HG03565 (cell line): ENCODE measurements around the gene TSPEAR.
"Not testable (repeated sequence)": the region's sequence is repeated elsewhere in the genome, so short reads cannot be mapped to it uniquely, and the experiment has no call there.

Source experiments
- ATAC-seq: cut with Tn5 transposase; IDR thresholded peaks from one replicate; pipeline ENCODE4 v1.9.1; 2021; ENCODE audit warnings: mild to moderate bottlenecking, moderate library complexity; ENCODE audit not compliant: unreplicated experiment

Gene TSPEAR

DNA sequence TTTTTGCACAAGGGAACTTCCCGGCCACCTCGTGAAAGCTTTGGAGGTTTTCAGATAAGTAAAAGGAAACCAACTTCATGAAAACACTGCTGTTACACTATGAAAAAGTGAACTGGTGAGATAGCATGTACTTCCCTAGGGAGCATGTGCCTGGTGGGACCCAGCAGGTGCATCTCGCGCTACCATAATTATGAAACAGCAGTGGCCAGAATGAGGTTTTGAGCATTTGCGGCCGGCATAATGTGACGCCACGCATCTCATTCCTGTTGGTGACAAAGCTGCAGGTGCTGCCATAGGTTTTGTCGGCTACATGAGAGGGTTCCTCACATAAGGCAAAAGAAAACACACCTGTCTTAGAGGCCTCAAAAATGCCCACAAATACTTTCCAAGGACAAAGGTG is 154.5 kb downstream of the TSPEAR start:
- no peak for ATAC-seq

DNA sequence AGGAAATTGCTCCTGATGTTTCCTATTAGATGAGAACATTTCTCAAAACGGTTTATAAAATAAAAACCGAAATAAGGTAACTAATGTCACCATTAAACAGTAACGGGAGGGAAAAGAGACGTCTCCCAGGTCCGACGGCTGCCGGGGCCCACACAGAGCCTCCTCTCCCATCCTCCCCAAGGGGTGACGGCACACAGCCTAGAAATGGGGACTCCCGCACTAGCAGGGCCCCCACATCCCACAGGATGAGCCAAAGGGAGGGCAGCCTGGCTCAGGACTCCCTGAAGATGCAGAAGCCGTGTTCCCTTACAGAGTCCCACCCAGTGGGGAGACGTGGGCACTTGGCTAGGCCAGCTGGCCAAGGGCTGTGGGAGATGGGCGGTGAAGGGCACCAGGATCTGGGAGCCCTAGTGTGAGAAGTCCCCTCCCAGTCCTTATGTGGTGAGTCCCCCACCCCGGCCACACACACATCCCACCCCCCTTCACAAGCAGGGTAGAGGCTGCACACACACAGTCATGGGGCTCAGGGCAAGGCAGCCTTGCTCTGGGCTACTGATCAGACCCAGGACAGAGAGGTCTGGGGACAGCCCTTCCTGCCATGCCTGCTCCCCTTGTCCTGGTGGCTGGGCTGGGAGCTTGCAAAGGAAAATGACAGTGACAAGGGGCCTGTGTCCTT is 156.0 kb downstream of the TSPEAR start:
- no peak for ATAC-seq

DNA sequence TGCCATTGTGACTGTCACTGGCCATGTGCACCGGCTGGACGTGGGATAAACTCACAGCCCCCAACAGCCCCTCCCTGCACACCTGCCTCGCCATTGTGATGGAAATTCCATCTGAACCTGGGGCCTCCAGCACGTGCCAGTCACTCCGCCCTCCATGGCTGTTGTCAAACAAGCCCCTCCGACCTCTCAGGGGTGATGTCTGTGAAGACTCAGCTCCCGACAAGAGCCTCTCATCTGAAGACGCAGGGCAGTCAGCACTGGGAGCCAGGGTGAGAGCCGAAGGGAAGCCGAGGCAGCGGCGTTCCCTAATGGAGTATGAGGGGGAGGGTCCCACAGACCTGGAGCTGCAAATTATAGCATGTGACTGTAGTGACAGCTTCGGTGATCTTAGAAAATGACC is 158.7 kb downstream of the TSPEAR start:
- ATAC-seq: no peak

GRCh38 chr21:44552136-44552535 is 159.2 kb downstream of the TSPEAR start:
- ATAC-seq: no peak

DNA sequence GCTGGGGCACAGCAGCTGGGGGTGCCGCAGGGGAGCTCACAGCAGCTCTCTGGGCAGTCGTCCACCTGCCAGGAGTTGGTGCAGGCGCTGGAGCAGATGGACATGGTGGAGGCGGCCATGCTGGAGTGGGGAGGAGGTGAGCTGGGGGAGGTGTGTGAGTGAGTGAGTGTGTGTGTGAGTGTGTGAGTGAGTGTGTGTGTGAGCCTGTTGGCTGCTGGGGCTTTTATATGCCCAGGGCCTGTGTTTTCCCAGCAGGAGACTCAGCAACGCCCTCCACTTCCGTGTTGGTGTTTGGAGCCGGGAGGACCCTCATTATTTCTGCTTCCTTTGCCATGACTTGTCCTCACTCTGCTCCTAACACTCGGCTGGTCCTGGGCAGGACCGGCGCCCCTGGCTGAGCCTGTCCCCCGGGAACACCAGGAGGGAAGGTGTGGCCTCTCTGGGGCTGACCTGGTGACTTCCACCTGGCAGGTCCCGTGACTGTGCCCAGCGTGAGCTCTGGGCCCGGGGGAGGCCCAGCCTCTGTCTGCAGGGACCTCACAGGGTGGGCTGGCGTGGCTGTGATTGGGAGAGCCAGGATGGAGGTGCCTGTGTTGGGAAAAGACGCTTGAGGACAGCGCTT is 159.9 kb downstream of the TSPEAR start, which contains the start of gene KRTAP10-2:
Gene KRTAP10-2, minus strand, starts transcription at position 166 of the 622 bp plus-strand sequence. Its CDS starts 47 bp downstream, at position 119.
- no peak for ATAC-seq

GRCh38 chr21:44550807-44551206 is 160.6 kb downstream of the TSPEAR start:
- ATAC-seq: no peak

GRCh38 chr21:44550285-44550684 is 161.1 kb downstream of the TSPEAR start:
- ATAC-seq: not testable (repeated sequence)

DNA sequence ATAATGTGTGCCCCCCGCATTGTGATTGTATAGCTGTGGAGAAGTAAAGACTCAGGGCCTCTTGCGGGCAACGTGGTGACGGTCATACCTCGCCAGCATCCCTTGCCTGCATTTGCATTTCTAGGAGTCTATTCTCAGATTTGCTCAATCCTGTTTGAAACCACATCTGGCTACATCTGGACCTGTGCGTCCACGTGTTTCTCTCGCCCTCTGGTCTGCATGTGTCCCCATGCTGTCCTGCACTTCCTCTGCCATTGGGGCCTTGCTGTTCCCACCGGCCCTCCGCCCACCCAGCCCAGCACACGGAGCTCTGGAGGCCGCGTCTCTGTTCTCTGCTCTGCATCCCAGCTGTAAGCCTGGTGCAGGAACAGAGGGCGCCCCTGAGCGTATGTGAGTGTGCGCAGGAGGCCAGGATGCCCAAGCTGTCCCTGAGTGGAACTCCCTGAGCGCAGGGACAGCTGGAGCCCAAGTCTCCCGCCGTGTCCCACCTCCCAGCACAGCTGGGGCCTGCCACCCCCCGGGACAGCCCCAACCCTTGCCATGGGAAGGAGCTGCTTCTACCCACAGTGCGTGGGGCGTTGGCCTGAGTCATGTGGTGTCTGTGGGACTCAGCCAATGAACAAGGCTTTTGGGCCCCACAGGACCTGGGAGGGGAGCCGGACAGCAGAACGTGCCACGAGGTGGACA is 161.7 kb downstream of the TSPEAR start:
- no peak for ATAC-seq

DNA sequence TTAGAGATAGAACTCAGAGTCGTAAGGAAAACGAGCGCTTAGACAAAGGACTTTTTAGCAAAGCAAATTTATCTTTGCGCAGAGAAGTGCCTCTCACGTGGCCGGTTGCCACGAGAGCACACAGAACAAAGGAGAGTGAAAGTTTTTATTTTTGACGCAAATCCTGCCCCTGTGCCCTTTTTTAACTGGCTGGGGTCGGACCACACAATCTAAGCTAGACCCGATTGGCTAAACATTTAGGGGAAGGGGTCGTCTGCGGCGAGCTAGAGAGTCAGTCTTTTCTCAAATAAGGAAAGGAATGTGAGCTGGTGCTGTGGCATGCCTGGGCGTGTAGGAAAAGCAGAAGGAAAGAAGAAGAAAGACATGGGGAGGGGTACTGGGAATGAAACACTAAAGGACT is 162.4 kb downstream of the TSPEAR start:
- no peak for ATAC-seq

- no peak for ATAC-seq
Measured at GRCh38 chr21:44548381-44548780, 163.0 kb downstream of the TSPEAR start.

- ATAC-seq: no peak
Measured at GRCh38 chr21:44547656-44548331, 163.6 kb downstream of the TSPEAR start.

DNA sequence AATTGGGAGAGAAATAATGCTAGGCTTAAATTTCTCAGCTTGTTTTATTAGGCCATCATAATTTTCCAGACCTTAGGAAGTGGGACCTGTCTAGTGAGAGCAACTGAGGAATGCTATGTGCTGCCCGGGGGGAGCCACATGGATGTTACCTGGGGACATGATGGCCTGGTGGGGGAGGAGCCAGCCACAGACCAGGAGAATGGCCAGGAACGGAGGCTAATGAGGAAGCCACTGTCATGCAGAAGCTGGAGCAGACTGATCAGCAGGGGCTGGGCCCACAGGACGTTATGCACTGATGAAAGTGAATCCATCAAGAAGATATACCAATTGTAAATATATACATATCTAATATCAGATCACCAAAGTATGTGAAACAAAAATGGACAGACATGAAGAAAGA is 166.8 kb downstream of the TSPEAR start:
- no peak for ATAC-seq

DNA sequence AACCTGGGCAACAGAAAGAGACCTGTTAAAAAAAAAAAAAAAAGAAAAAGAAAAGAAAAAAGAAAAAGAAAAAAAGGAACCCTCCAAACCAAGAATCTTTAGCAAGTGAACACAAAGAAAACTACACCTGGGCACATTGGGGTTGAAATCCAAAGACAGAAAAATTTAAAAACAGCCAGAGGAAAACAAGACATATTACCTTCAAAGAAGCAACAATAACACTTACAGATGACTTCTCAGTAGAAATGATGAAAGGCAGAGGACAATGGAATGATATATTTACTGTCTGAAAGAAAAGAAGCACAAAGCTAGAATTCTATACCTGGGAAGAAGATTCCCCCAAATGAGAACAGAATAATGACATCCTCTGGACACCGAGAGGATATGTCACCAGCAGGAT is 168.7 kb downstream of the TSPEAR start:
- no peak for ATAC-seq

GRCh38 chr21:44540741-44541288 is 170.6 kb downstream of the TSPEAR start:
- no peak for ATAC-seq

GRCh38 chr21:44539991-44540666 is 171.2 kb downstream of the TSPEAR start, which contains the start of gene KRTAP10-1:
KRTAP10-1 (minus strand) TSS chr21:44540195; CDS start chr21:44540150, 45 bp downstream.
- no peak for ATAC-seq

- ATAC-seq: no peak
Measured at GRCh38 chr21:44539046-44539445, 172.3 kb downstream of the TSPEAR start.

DNA sequence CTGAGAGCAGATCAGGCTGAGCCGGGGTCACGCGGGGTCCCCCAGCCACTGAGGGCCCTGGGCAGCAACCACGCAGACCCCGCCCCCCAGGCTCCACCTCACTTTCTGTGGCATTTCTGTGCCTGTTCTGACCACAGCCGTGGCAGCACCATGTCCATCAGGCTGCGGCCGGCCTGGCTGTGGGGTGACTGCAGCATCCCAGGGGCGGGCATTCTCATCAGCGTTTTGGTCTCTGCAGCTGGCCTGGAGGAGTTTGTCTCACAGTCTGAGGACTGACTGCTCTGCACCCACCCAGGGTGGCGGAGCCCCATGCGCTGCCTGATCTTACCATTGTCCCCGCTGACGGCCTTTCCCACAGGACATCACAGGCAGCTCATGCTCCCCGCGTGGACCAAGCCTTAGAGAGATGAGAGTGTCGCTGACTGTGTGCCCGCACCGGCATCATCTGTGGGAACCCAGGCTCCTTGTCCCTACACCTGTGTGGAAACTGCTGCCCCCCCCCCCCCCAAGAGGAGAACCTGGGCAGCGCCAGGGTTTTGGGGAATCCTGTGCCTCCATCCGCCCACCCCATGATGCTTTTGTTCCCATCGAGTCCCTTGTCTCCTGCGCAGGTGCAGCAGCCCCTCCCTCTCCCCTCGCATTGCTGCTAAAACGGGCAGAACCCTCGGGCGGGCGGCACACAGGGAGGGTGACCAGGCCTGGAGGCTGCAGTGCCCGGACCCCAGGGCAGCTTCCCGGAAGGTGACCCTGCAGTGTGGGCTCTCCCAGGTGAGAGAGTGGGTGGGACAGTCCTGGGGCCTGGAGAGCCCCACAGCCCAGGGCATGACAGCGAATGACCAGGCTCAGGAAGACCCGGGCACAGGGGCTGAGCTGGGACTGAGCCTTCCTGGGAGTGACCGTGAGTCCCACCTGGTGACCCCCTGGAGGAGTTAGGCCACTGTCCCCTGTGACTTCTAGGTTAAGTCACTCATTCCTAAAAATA is 173.2 kb downstream of the TSPEAR start:
- no peak for ATAC-seq

DNA sequence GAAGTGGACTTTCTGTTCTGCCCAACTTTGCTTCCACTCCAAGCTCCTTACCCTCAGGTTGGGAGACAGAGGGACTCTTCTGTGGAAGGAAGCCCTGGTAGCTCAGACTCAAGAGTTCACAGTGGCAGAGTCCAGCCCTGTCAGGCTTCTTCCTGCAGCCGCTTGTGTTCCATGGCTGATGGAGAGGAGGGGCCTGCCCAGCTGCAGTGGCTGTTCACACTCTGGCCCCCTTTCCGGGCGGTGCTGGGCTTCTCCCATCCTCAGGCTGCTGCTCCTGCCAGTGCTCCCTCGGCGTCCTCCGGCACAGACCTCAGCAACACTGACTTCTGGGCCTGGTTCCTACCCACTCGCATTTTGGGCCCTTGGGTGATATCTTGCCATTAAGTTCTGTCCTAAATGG is 175.4 kb downstream of the TSPEAR start:
- ATAC-seq: no peak

GRCh38 chr21:44534688-44535087 is 176.7 kb downstream of the TSPEAR start:
- ATAC-seq: no peak
